HL-60/S4 treated with phorbol 12-myristate 13-acetate at 8.2 ng/mL for 4 days and 3 days (cell line): Measurements from ENCODE around the gene COL4A2.
"Not testable (repeated sequence)": the region's sequence is repeated elsewhere in the genome, so short reads cannot be mapped to it uniquely, and the experiment has no call there.

Experiments used
- in situ Hi-C: fragments of 300-500 bp; cut with MboI; formaldehyde crosslinking; loops from 2 replicates; pipeline ENCODE4 v1.15.0; 2022; ENCODE audit warnings: low sequenced_read_pairs

COL4A2 gene

GRCh38 chr13:110374431-110375370 lies 67.6 kb downstream of the COL4A2 start:
- in situ Hi-C loops, result no loop called here

DNA sequence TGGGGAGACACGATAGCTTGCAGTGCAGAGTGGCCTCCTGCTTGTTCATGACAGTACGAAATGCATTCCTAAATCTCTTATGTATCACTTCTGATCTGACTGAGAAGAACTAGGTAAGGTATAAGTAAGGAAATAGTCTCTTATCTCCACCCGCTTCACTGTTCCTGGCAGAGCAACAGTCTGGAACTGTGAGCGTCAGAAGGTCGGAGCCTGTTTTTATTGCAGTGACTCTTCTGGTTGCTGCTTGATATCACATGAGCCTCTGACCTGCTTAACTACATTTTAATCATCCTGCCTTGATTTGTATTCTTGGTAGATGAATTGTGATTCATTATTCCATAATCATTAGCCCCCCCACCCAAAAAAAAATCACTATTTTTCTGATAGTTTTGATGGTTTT lies 69.0 kb downstream of the COL4A2 start:
- in situ Hi-C loops, result no loop called here

GRCh38 chr13:110377178-110377825 lies 70.2 kb downstream of the COL4A2 start:
- in situ Hi-C loops, result no loop called here

DNA sequence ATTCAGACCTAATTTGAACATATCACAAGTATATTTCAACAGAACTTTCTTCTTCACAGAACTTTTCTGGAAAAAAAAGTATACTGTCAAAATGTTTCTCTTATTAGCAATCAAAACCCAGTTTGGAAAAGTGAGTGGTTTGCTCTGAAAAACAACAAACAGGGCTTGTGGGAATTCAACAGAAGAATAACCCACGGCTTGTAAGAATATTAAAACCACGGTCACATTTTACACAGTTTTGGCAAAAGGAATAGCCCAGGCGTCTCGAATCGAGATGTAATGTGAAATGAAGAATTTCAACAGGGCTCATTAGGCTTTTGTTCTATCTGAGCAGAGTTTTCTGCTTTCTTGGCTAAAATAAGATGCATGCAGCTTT lies 70.7 kb downstream of the COL4A2 start:
- in situ Hi-C loops, result no loop called here

- in situ Hi-C loops, result no loop called here
Observed at GRCh38 chr13:110379358-110379757, 72.3 kb downstream of the COL4A2 start.

DNA sequence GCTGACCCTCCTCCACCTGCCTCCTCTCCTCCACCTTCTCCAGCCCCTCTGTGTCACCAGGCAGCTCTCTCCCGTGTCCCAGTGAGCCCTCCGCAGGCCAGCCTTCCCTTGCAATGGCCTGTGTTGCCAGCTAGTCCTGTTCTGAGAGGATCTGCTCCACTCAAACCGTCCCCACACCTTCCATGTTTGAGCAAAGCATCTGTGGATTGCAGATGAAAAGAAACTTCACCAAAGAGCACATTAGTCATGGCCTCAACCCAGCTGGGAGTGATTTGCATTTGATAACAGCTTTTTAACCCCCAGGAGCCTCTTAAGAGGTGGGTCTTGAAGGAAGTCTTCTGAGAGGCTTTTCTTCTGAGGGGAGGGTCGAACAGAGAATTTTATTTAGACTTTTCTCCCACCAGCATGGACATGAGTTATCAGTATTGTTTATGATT lies 72.8 kb downstream of the COL4A2 start:
- in situ Hi-C loops, result no loop called here

DNA sequence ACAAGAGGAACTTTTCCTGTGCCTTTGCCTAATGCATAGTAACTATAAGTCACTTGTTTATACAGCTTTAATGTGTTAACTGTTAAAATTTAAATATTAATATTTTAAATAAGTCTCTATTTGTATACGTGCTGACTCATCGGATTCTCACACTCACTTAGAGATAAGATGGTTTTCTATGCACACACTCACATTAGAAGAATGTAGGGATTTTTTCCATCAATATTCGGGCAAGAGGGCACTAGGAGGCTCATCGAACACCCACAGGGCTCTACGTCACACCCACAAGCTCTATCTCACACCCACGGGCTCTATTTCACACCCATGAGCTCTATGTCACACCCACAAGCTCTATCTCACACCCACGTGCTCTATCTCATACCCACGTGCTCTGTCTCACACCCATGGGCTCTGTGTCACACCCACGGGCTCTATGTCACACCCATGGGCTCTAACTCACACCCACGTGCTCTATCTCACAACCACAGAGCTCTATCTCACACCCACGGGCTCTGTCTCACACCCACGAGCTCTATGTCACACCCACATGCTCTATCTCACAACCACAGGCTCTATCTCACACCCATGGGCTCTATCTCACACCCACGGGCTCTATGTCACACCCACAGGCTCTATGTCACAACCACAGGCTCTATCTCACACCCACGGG lies 73.4 kb downstream of the COL4A2 start:
- in situ Hi-C loops, result no loop called here

GRCh38 chr13:110381029-110381360 lies 73.9 kb downstream of the COL4A2 start:
- in situ Hi-C loops, result no loop called here

DNA sequence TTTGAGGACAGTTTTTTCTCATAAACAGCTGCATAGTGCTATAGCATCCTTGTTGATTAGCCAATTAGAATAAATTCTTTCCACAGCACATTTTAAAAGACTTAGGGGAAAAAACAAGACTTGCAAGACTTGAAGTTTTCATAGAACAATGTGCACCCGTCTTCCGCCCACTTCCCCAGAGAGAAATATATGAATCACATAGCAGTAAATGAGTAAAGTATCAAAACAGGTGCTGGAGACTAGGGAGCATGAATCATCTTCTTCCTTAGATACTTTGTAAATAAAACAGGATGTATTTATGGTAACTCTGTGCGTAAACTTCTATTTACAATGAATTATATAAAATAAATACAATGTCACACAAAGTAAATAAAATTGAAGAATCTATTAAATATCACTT lies 75.1 kb downstream of the COL4A2 start:
- in situ Hi-C loops, result no loop called here

DNA sequence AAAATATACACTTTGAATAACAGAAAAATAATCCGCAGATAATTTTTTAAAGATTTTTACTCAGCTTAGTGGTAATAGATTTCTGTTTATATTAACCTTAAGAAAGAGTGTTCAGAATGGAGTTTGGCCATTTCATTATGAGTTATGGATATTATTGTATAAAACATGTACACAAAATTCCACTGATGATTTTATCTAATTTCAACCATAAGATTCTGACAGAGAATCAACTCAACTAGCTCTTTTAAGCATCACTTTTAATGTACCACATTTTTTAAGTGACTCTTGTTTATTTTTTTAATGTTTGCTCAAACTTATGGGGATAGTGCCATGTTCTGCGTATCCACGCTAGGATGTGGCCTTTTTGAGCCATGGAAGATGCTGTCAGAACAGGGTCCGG lies 75.7 kb downstream of the COL4A2 start:
- in situ Hi-C loops, result no loop called here

DNA sequence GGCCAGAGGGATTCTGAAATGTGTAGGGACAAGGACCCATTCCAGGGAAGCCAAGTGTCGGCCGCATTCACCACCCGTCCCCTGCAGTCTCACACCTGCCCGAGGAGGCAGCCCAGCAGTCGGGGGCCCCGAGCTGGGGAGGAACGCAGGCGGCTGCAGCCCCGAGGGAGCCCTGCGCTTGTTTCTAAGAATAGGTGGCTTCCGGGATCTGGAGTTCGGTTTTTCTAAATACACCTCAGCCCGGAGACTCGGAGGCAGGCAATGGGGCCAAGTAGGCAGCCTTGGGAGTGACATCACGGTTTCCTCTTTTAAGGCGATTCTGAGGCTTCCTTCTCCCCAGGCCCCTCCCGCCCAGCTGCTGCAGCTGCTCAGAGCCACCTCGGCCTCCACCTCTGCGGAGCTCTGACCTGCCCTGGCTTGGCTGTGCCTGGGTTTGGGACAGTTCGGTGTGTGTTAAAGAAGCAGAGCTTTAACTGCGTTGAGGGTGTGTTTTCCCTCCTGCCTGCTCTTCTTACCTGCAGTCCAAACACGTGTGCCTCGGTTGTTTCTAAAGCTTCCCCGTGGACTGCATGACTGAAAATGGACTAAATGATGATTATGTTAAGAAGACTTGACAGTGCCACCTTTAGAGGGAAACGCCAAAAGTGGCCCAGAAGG lies 80.5 kb downstream of the COL4A2 start:
- in situ Hi-C loops, result no loop called here

- in situ Hi-C loops, result no loop called here
Observed at GRCh38 chr13:110388108-110388943, 81.2 kb downstream of the COL4A2 start.

DNA sequence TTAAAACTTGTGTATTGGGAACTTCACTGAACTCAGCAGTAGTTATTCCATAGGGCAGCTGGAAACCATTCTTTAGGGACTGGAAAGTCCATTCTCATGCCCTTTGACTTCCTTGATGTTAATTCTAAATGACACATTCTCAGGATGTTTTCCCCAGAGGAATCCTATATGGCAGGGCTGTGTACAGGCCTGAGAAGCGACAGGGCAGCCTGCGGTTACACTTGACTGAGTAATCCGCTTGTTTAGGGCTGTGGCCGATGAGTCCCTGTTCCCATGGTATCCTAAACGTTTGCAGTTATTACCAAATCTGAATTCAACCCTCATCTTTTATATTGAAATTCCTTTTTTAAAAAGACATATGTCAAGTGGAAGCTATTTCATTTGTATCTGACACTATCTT lies 83.5 kb downstream of the COL4A2 start:
- in situ Hi-C loops, result no loop called here

GRCh38 chr13:110391273-110391672 lies 84.2 kb downstream of the COL4A2 start:
- in situ Hi-C loops, result no loop called here

- in situ Hi-C loops, result no loop called here
Observed at GRCh38 chr13:110392510-110393240, 85.6 kb downstream of the COL4A2 start.

DNA sequence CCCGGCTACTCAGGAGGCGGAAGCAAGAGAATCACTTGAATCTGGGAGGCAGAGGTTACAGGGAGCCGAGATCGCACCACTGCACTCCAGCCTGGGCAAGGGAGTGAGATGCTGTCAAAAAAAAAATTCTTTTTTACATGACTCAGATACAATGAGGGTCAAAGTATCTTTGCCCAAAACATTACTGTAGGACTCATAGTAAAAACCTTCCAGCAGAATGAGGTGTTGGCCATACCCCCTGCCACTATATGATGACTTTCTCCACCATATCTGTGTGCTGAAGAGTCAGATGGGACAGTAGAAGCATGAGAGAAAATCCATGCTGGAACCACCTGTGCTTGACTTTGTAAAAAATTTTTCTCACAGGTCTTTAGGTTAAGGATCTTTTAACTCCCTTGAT lies 86.7 kb downstream of the COL4A2 start:
- in situ Hi-C loops, result no loop called here

- in situ Hi-C loops, result no loop called here
Observed at GRCh38 chr13:110394371-110394841, 87.3 kb downstream of the COL4A2 start.

- in situ Hi-C loops, result not testable (repeated sequence)
Observed at GRCh38 chr13:110395616-110396015, 88.5 kb downstream of the COL4A2 start.

GRCh38 chr13:110396476-110396875 lies 89.4 kb downstream of the COL4A2 start:
- in situ Hi-C loops, result no loop called here
